ENCODE results near the gene HRH2. TPM values are rescaled to one million over a fixed set of nuclear protein-coding genes. Genes with fewer than 3 reads are reported as not detected.

Gene HRH2
- polyA plus RNA-seq, 1 donor (not counting 4 experiments of a cell fraction or from before 2014, with no cell fraction given), result not detected

DNA sequence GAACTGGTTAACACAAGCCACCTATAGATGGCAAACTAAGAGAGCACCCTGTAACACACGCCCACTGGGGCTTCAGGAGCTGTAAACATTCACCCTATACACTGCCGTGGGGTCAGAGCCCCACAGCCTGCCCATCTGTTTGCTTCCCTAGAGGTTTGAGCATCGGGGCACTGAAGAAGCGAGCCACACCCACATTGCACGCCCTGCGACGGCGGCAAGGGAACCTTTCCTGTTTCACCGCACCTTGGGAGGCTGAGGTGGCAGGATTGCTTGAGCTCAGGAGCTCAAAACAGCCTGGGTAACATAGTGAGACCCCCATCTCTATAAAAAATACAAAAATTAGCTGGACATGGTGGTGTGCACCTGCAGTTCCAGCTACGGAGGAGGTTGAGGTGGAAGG, 76.6 kb downstream of the HRH2 start:
- no peak for FAIRE-seq

DNA sequence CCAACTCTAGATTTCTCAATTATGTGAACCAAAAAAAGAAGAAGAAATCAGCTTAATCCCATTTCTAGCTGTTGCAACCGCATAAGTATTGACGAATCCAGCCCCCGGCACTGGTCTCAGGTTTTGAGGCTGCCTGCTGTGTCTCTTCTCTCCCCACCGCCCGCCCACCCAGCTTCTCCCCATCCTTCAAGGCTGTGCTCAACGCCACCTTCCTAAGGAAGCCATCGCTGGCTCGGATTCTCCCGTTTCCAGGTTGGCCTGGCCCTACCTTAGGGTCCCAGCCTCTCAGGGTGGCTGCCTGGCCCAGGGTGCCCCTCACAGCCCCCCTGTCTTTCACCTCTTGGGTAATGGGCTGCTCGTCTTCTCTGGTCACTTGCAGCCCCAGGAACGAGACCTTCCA, 77.8 kb downstream of the HRH2 start:
- DNase-seq (ENCODE audit: low read depth, low spot score) (no peak), FAIRE-seq (no peak)
- H3K4me2 ChIP-seq (ENCODE audit: control insufficient read depth, extremely low read depth, insufficient read depth, low read depth, low read length), result no peak overlapping the region
- H3K27ac ChIP-seq (ENCODE audit: control insufficient read depth, insufficient read depth, low read length), result no peak overlapping the region
- no peaks in the 10 kb centered on the region for H3K9me1 ChIP-seq (ENCODE audit: control insufficient read depth, extremely low read depth, insufficient read depth, low read length)
- H3K9ac ChIP-seq (ENCODE audit: control insufficient read depth, extremely low read depth, insufficient read depth, low read length), result no peak overlapping the region
- TF ChIP-seq EZH2 (IDR thresholded peaks at IDR 0.05; ENCODE audit: low read length), result no peak
- TF ChIP-seq, protein P1, sequence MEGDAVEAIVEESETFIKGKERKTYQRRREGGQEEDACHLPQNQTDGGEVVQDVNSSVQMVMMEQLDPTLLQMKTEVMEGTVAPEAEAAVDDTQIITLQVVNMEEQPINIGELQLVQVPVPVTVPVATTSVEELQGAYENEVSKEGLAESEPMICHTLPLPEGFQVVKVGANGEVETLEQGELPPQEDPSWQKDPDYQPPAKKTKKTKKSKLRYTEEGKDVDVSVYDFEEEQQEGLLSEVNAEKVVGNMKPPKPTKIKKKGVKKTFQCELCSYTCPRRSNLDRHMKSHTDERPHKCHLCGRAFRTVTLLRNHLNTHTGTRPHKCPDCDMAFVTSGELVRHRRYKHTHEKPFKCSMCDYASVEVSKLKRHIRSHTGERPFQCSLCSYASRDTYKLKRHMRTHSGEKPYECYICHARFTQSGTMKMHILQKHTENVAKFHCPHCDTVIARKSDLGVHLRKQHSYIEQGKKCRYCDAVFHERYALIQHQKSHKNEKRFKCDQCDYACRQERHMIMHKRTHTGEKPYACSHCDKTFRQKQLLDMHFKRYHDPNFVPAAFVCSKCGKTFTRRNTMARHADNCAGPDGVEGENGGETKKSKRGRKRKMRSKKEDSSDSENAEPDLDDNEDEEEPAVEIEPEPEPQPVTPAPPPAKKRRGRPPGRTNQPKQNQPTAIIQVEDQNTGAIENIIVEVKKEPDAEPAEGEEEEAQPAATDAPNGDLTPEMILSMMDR (optimal IDR thresholded peaks at IDR 0.05 in 1 of 3, IDR thresholded peaks at IDR 0.05 in 1 of 3, conservative IDR thresholded peaks at IDR 0.05 in 1 of 3; ENCODE audit: extremely low read depth in 1 of 3, insufficient read depth in 2 of 3, low read length in 3 of 3), result no peak
- H3K4me3 ChIP-seq (ENCODE audit: control insufficient read depth in 2 of 3, extremely low read depth in 1 of 3, insufficient read depth in 2 of 3, low read depth in 1 of 3, low read length in 3 of 3), result no peak overlapping the region
- no peaks in the 10 kb centered on the region for H3K36me3 ChIP-seq (ENCODE audit: control insufficient read depth in 2 of 2, extremely low read depth in 1 of 2, insufficient read depth in 2 of 2, low read length in 2 of 2)
- dilution Hi-C loops (cut with MboI; ENCODE audit: extremely low pct_ligation_motif_present, low sequenced_read_pairs), result no loop called here
- no peaks in the 10 kb centered on the region for H3K79me2 ChIP-seq (ENCODE audit: control insufficient read depth, insufficient read depth, low read length)
- peaks cover 2% of the 10 kb centered on the region for H3K9me3 ChIP-seq (ENCODE audit: control insufficient read depth, low read depth, low read length)
- H3K27me3 ChIP-seq (ENCODE audit: control insufficient read depth, extremely low read depth, insufficient read depth, low read length), result peaks cover 15% of the 10 kb centered on the region
- no peaks in the 10 kb centered on the region for H3K4me1 ChIP-seq (ENCODE audit: control insufficient read depth, extremely low read depth, insufficient read depth, low read length)
- no peaks in the 10 kb centered on the region for H4K20me1 ChIP-seq (ENCODE audit: control insufficient read depth, extremely low read depth, insufficient read depth, low read length)
- no peak overlapping the region for H2AFZ ChIP-seq (ENCODE audit: control insufficient read depth, low read length)

More for the DNA sequence above, 76.6 kb downstream of the HRH2 start:
- Histone ChIP-seq H3K4me1 (ENCODE audit: control insufficient read depth, extremely low read depth, insufficient read depth, low read length) (no peaks in the 10 kb centered on the region), H3K4me3 (ENCODE audit: control insufficient read depth in 2 of 3, extremely low read depth in 1 of 3, insufficient read depth in 2 of 3, low read depth in 1 of 3, low read length in 3 of 3) (no peak overlapping the region), H3K9me3 (ENCODE audit: control insufficient read depth, low read depth, low read length) (peaks cover 2% of the 10 kb centered on the region), H3K9me1 (ENCODE audit: control insufficient read depth, extremely low read depth, insufficient read depth, low read length) (no peaks in the 10 kb centered on the region), H4K20me1 (ENCODE audit: control insufficient read depth, extremely low read depth, insufficient read depth, low read length) (no peaks in the 10 kb centered on the region), H2AFZ (ENCODE audit: control insufficient read depth, low read length) (no peak overlapping the region), H3K4me2 (ENCODE audit: control insufficient read depth, extremely low read depth, insufficient read depth, low read depth, low read length) (no peak overlapping the region), H3K36me3 (ENCODE audit: control insufficient read depth in 2 of 2, extremely low read depth in 1 of 2, insufficient read depth in 2 of 2, low read length in 2 of 2) (no peaks in the 10 kb centered on the region), H3K27me3 (ENCODE audit: control insufficient read depth, extremely low read depth, insufficient read depth, low read length) (peaks cover 11% of the 10 kb centered on the region), H3K9ac (ENCODE audit: control insufficient read depth, extremely low read depth, insufficient read depth, low read length) (no peak overlapping the region), H3K79me2 (ENCODE audit: control insufficient read depth, insufficient read depth, low read length) (no peaks in the 10 kb centered on the region), H3K27ac (ENCODE audit: control insufficient read depth, insufficient read depth, low read length) (no peak overlapping the region)
- no peak for TF ChIP-seq EZH2 (IDR thresholded peaks at IDR 0.05; ENCODE audit: low read length)
- TF ChIP-seq, protein P1 (optimal IDR thresholded peaks at IDR 0.05 in 1 of 3, IDR thresholded peaks at IDR 0.05 in 1 of 3, conservative IDR thresholded peaks at IDR 0.05 in 1 of 3; ENCODE audit: extremely low read depth in 1 of 3, insufficient read depth in 2 of 3, low read length in 3 of 3), result no peak
- dilution Hi-C loops (cut with MboI; ENCODE audit: extremely low pct_ligation_motif_present, low sequenced_read_pairs), result no loop called here
- no peak for DNase-seq (ENCODE audit: low read depth, low spot score)
